Measurements from ENCODE around the gene TECTB. TPM values are rescaled to one million over a fixed set of nuclear protein-coding genes. Genes with fewer than 3 reads are reported as not detected.

TECTB gene
- total RNA-seq, 4 donors from 2014 or later, result not detected

- intact Hi-C loops (cut with DNase I; ENCODE audit: low total_unique reads), result loop anchor here (5.0 kb wide), 1 partner anchor 57 kb away; no protein-coding TSS in a partner anchor
- no peak overlapping the region for H3K4me3 ChIP-seq
- no peaks in the 10 kb centered on the region for H3K27me3 ChIP-seq
- no peak for DNase-seq
- no peaks in the 10 kb centered on the region for H3K36me3 ChIP-seq
- in situ Hi-C loops (cut with MboI; ENCODE audit: low sequenced_read_pairs in 4 of 4), result no loop called here
- peaks cover 6 to 13% of the 10 kb centered on the region in 2 donors for H3K4me1 ChIP-seq
- no peak overlapping the region for H3K27ac ChIP-seq
- H3K9me3 ChIP-seq, result no peaks in the 10 kb centered on the region
- ATAC-seq, result no peak
- TF ChIP-seq, protein P1, sequence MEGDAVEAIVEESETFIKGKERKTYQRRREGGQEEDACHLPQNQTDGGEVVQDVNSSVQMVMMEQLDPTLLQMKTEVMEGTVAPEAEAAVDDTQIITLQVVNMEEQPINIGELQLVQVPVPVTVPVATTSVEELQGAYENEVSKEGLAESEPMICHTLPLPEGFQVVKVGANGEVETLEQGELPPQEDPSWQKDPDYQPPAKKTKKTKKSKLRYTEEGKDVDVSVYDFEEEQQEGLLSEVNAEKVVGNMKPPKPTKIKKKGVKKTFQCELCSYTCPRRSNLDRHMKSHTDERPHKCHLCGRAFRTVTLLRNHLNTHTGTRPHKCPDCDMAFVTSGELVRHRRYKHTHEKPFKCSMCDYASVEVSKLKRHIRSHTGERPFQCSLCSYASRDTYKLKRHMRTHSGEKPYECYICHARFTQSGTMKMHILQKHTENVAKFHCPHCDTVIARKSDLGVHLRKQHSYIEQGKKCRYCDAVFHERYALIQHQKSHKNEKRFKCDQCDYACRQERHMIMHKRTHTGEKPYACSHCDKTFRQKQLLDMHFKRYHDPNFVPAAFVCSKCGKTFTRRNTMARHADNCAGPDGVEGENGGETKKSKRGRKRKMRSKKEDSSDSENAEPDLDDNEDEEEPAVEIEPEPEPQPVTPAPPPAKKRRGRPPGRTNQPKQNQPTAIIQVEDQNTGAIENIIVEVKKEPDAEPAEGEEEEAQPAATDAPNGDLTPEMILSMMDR (IDR thresholded peaks at IDR 0.05 in 4 of 5, conservative IDR thresholded peaks at IDR 0.05 in 1 of 5), result no peak
- no peak for TF ChIP-seq POLR2A (IDR thresholded peaks at IDR 0.05)
Measured at GRCh38 chr10:112240441-112240840, 42.8 kb upstream of the TECTB start.

- intact Hi-C loops (cut with DNase I; ENCODE audit: low total_unique reads), result loop anchor here (5.0 kb wide), 1 partner anchor 56 kb away; no protein-coding TSS in a partner anchor
Measured at GRCh38 chr10:112241651-112242341, 41.4 kb upstream of the TECTB start.

GRCh38 chr10:112242769-112243168 is 40.4 kb upstream of the TECTB start:
- intact Hi-C loops (cut with DNase I; ENCODE audit: low total_unique reads) (loop anchor here (5.0 kb wide), 1 partner anchor 55 kb away; no protein-coding TSS in a partner anchor), in situ Hi-C loops (cut with MboI; ENCODE audit: low sequenced_read_pairs in 4 of 4) (no loop called here)
- Histone ChIP-seq H3K4me3 (no peak overlapping the region), H3K27me3 (no peaks in the 10 kb centered on the region), H3K36me3 (no peaks in the 10 kb centered on the region), H3K9me3 (no peaks in the 10 kb centered on the region), H3K4me1 (peaks cover 6 to 13% of the 10 kb centered on the region in 2 donors), H3K27ac (no peak overlapping the region)
- DNase-seq (no peak), ATAC-seq (no peak)
- no peak for TF ChIP-seq POLR2A (IDR thresholded peaks at IDR 0.05)
- TF ChIP-seq, protein P1 (IDR thresholded peaks at IDR 0.05 in 4 of 5, conservative IDR thresholded peaks at IDR 0.05 in 1 of 5), result no peak

More at GRCh38 chr10:112241651-112242341, 41.4 kb upstream of the TECTB start:
- H3K4me1 ChIP-seq, result peaks cover 6 to 13% of the 10 kb centered on the region in 2 donors
- no peak for DNase-seq
- no peak for ATAC-seq
- H3K36me3 ChIP-seq, result no peaks in the 10 kb centered on the region
- TF ChIP-seq, protein P1 (IDR thresholded peaks at IDR 0.05 in 4 of 5, conservative IDR thresholded peaks at IDR 0.05 in 1 of 5), result no peak
- no peak for TF ChIP-seq POLR2A (IDR thresholded peaks at IDR 0.05)
- H3K9me3 ChIP-seq, result no peaks in the 10 kb centered on the region
- H3K4me3 ChIP-seq, result no peak overlapping the region
- in situ Hi-C loops (cut with MboI; ENCODE audit: low sequenced_read_pairs in 4 of 4), result no loop called here
- no peaks in the 10 kb centered on the region for H3K27me3 ChIP-seq
- H3K27ac ChIP-seq, result no peak overlapping the region

DNA sequence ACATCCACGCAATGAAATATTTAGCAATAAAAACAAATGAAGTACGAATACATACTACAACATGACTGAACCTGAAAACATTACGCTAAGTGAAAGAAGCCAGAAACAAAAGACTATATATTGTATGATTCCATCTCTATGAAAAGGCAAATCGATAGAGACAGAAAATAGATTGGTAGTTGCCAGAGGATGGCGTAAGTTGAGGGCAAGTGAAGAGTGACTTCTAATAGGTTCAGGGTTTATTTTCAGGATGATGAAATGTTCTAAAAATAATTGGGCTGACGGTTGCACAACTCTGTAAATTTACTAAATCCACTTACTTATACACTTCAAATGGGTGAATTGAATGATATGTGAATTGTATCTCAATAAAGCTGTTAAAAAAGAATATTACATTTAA is 39.5 kb upstream of the TECTB start:
- Histone ChIP-seq H3K9me3 (no peaks in the 10 kb centered on the region), H3K4me3 (no peak overlapping the region), H3K36me3 (no peaks in the 10 kb centered on the region), H3K27me3 (no peaks in the 10 kb centered on the region), H3K27ac (no peak overlapping the region), H3K4me1 (peaks cover 6 to 13% of the 10 kb centered on the region in 2 donors)
- in situ Hi-C loops (cut with MboI; ENCODE audit: low sequenced_read_pairs in 4 of 4), result no loop called here
- no peak for DNase-seq
- peak in 1 of 2 donors; percentile 51 for ATAC-seq
- TF ChIP-seq, protein P1 (IDR thresholded peaks at IDR 0.05 in 4 of 5, conservative IDR thresholded peaks at IDR 0.05 in 1 of 5), result no peak
- TF ChIP-seq POLR2A (IDR thresholded peaks at IDR 0.05), result no peak
- intact Hi-C loops (cut with DNase I; ENCODE audit: low total_unique reads), result loop anchor here (5.0 kb wide), 1 partner anchor 54 kb away; no protein-coding TSS in a partner anchor
